Upper lobe of right lung (tissue), 1 donor: ENCODE measurements around the gene MYO5A. TPM values are rescaled to one million over a fixed set of nuclear protein-coding genes. Genes with fewer than 3 reads are reported as not detected.

Source experiments
- ATAC-seq: fragments of 200-7000 bp; cut with Tn5 transposase; one replicate; pipeline ENCODE4 v1.9.1; 2020; ENCODE audit warnings: mild to moderate bottlenecking, moderate library complexity
- DNase-seq: peaks from one replicate; pipeline ENCODE4 v3.0.0-alpha.2; 2020
- H3K27ac ChIP-seq: fragments of 200-600 bp; one replicate; pipeline ENCODE4 v1.8.0; 2022
- H3K27me3 ChIP-seq: fragments of 200-600 bp; one replicate; pipeline ENCODE4 v1.8.0; 2022; ENCODE audit warnings: mild to moderate bottlenecking
- H3K36me3 ChIP-seq: fragments of 200-600 bp; one replicate; pipeline ENCODE4 v1.8.0; 2022
- H3K4me1 ChIP-seq: fragments of 200-600 bp; one replicate; pipeline ENCODE4 v1.8.0; 2022
- H3K4me3 ChIP-seq: fragments of 200-600 bp; one replicate; pipeline ENCODE4 v1.8.0; 2022; ENCODE audit warnings: mild to moderate bottlenecking
- H3K9me3 ChIP-seq: fragments of 200-600 bp; one replicate; pipeline ENCODE4 v1.8.0; 2022
- intact Hi-C: fragments of 100-400 bp; cut with DNase I; formaldehyde crosslinking; loops from one replicate; pipeline ENCODE4 v1.11.0; 2022
- total RNA-seq: library from RNA; stranded (reverse); fragmentation: NEBNext Ultra II Directional; extraction: Animal tissue kit (Norgen Biotek cat#: 25700); gene quantifications from one replicate; pipeline ENCODE4 v1.2.1, GENCODE V29; 2021
- TF ChIP-seq, protein P1 (sequence below): fragments of 200-600 bp; IDR thresholded peaks from one replicate; pipeline ENCODE4 v1.8.0; 2022; ENCODE audit warnings: antibody characterized with exemption
- donor health status: DM: no; HTN: yes; CAD: no; lungs with severe emphysema.

The MYO5A gene
- total RNA-seq, 1 donor from 2014 or later = 26.0 TPM

GRCh38 chr15:52546031-52546751, 17.5 kb upstream of the MYO5A start:
- no peak overlapping the region for H3K4me3 ChIP-seq
- H3K36me3 ChIP-seq = peaks cover 32% of the 10 kb centered on the region
- DNase-seq = no peak
- no peak overlapping the region for H3K27ac ChIP-seq
- no peaks in the 10 kb centered on the region for H3K4me1 ChIP-seq
- no peaks in the 10 kb centered on the region for H3K27me3 ChIP-seq
- ATAC-seq = peak; percentile 52
- intact Hi-C loops = no loop called here
- H3K9me3 ChIP-seq = no peaks in the 10 kb centered on the region
- TF ChIP-seq, protein P1, sequence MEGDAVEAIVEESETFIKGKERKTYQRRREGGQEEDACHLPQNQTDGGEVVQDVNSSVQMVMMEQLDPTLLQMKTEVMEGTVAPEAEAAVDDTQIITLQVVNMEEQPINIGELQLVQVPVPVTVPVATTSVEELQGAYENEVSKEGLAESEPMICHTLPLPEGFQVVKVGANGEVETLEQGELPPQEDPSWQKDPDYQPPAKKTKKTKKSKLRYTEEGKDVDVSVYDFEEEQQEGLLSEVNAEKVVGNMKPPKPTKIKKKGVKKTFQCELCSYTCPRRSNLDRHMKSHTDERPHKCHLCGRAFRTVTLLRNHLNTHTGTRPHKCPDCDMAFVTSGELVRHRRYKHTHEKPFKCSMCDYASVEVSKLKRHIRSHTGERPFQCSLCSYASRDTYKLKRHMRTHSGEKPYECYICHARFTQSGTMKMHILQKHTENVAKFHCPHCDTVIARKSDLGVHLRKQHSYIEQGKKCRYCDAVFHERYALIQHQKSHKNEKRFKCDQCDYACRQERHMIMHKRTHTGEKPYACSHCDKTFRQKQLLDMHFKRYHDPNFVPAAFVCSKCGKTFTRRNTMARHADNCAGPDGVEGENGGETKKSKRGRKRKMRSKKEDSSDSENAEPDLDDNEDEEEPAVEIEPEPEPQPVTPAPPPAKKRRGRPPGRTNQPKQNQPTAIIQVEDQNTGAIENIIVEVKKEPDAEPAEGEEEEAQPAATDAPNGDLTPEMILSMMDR = no peak

DNA sequence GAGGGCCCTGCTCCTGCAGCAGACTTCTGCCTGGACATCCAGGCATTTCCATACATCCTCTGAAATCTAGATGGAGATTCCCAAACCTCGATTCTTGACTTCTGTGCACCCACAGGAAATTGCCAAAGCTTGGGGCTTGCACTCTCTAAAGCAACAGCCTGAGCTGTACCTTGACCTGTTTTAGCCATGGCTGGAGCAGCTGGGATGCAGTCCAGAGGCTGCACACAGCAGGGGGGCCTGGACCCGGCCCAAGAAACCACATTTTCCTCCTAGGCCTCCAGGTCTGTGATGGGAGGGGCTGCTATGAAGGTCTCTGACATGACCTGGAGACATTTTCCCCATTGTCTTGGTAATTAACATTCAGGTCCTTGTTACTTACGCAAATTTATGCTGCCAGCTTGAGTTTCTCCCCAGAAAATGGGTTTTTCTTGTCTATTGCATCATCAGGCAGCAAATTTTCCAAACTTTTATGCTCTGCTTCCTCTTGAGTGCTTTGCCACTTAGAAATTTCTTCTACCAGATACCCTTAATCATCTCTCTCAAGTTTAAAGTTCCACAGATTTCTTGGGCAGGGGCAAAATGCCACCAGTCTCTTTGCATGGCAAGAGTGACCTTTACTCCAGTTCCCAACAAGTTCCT, 11.8 kb upstream of the MYO5A start:
- Histone ChIP-seq H3K27ac (no peak overlapping the region), H3K4me1 (no peaks in the 10 kb centered on the region), H3K9me3 (no peaks in the 10 kb centered on the region), H3K36me3 (no peaks in the 10 kb centered on the region), H3K27me3 (no peaks in the 10 kb centered on the region), H3K4me3 (no peak overlapping the region)
- no peak for DNase-seq
- TF ChIP-seq, protein P1 = no peak
- intact Hi-C loops = no loop called here
- no peak for ATAC-seq

GRCh38 chr15:52537459-52537858, 8.8 kb upstream of the MYO5A start:
- no peaks in the 10 kb centered on the region for H3K36me3 ChIP-seq
- no peak for ATAC-seq

GRCh38 chr15:52532427-52532826, 3.7 kb upstream of the MYO5A start:
- no peak for DNase-seq
- Histone ChIP-seq H3K9me3 (no peaks in the 10 kb centered on the region), H3K4me1 (peaks cover 16% of the 10 kb centered on the region), H3K27ac (no peak overlapping the region), H3K27me3 (peaks cover 6% of the 10 kb centered on the region), H3K4me3 (no peak overlapping the region), H3K36me3 (no peaks in the 10 kb centered on the region)
- intact Hi-C loops = no loop called here
- TF ChIP-seq, protein P1 = no peak
- no peak for ATAC-seq

More at GRCh38 chr15:52537459-52537858, 8.8 kb upstream of the MYO5A start:
- intact Hi-C loops = no loop called here
- H3K9me3 ChIP-seq = no peaks in the 10 kb centered on the region
- no peaks in the 10 kb centered on the region for H3K27me3 ChIP-seq
- H3K4me3 ChIP-seq = no peak overlapping the region
- TF ChIP-seq, protein P1 = no peak
- no peak overlapping the region for H3K27ac ChIP-seq
- no peak for DNase-seq
- H3K4me1 ChIP-seq = no peaks in the 10 kb centered on the region

- peaks cover 6% of the 10 kb centered on the region for H3K27me3 ChIP-seq
- no peak overlapping the region for H3K4me3 ChIP-seq
Observed at GRCh38 chr15:52529940-52530339, 1.3 kb upstream of the MYO5A start.

More at GRCh38 chr15:52529940-52530339, 1.3 kb upstream of the MYO5A start:
- H3K27ac ChIP-seq = no peak overlapping the region
- no peak for ATAC-seq
- TF ChIP-seq, protein P1 = no peak
- H3K36me3 ChIP-seq = no peaks in the 10 kb centered on the region
- DNase-seq = no peak
- intact Hi-C loops = no loop called here
- H3K4me1 ChIP-seq = peaks cover 16% of the 10 kb centered on the region
- H3K9me3 ChIP-seq = no peaks in the 10 kb centered on the region
